Stimulated activated CD8-positive, alpha-beta memory T cell treated with anti-CD3 and anti-CD28 coated beads, Interleukin-7, amount 100 ng/mL, for 4 hours (primary cell): Measurements from ENCODE around the gene PSMB3.
A peak's percentile ranks its signal among the peaks of the same experiment; 100 is the strongest.

Experiments
- DNase-seq, 2 donors: peaks; one replicate each; pipeline ENCODE4 v3.0.0-alpha.2; 2020; ENCODE audit warnings: low read depth in 2 of 2

PSMB3 gene

GRCh38 chr17:38733982-38734973 lies 18.3 kb upstream of the PSMB3 start:
- no peak for DNase-seq

- DNase-seq: peak; percentile 62 to 68
These were observed 17.2 kb upstream of the PSMB3 start for GRCh38 chr17:38735161-38735997.

- DNase-seq: no peak
These were observed 14.4 kb upstream of the PSMB3 start for GRCh38 chr17:38738007-38738662.

GRCh38 chr17:38738686-38739085 lies 13.9 kb upstream of the PSMB3 start:
- DNase-seq: no peak

GRCh38 chr17:38739305-38739704 lies 13.2 kb upstream of the PSMB3 start:
- no peak for DNase-seq

- no peak for DNase-seq
These were observed 12.5 kb upstream of the PSMB3 start for GRCh38 chr17:38740044-38740443.

- DNase-seq: no peak
These were observed 11.7 kb upstream of the PSMB3 start for GRCh38 chr17:38740806-38741205.

- no peak for DNase-seq
These were observed 11.1 kb upstream of the PSMB3 start for GRCh38 chr17:38741461-38741860.

GRCh38 chr17:38741921-38742410 lies 10.6 kb upstream of the PSMB3 start:
- DNase-seq: no peak

GRCh38 chr17:38742411-38743308 lies 9.9 kb upstream of the PSMB3 start:
- no peak for DNase-seq

- DNase-seq: no peak
These were observed 8.9 kb upstream of the PSMB3 start for GRCh38 chr17:38743556-38744171.

GRCh38 chr17:38745545-38745944 lies 7.0 kb upstream of the PSMB3 start:
- DNase-seq: no peak

- no peak for DNase-seq
These were observed 6.3 kb upstream of the PSMB3 start for GRCh38 chr17:38746004-38746848.

- DNase-seq: no peak
These were observed 5.6 kb upstream of the PSMB3 start for GRCh38 chr17:38746849-38747462.

GRCh38 chr17:38747463-38748148 lies 4.9 kb upstream of the PSMB3 start:
- DNase-seq: no peak

- no peak for DNase-seq
These were observed 4.2 kb upstream of the PSMB3 start, which contains the start of gene PCGF2 for GRCh38 chr17:38748149-38748891. PCGF2 (minus strand) TSS chr17:38748336; CDS start chr17:38740402, 7,934 bp downstream.

GRCh38 chr17:38748892-38749222 lies 3.7 kb upstream of the PSMB3 start:
- no peak for DNase-seq
